Suppressor macrophage treated with lipopolysaccharide for 1 hour (primary cell): Measurements from ENCODE around the gene CELF4.

Experiments used
- DNase-seq, 3 donors: peaks; one replicate each; pipeline ENCODE4 v3.0.0-alpha.2; 2020 to 2022

The CELF4 gene

GRCh38 chr18:37565101-37565976 is at the start of gene CELF4:
CELF4 (minus strand) TSS chr18:37565798.
- peak in 1 of 3 donors; percentile 8 for DNase-seq

DNA sequence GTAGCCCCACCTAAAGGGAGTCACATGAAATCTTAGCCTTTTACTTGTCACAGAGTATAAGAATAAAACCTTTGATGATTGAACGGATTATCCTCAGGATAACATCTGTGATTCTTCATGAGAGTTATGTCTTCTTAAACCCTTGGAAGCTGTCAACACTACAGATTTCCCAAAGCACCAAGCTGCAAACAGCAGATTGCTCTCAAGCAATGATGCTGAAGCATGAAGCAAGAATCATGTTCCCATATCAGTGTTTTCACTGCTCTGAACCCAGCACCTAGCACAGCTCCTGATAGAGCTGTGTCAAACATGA is 47.6 kb upstream of the CELF4 start:
- DNase-seq: no peak

- DNase-seq: no peak
These were observed 47.1 kb upstream of the CELF4 start for GRCh38 chr18:37612524-37613252.

DNA sequence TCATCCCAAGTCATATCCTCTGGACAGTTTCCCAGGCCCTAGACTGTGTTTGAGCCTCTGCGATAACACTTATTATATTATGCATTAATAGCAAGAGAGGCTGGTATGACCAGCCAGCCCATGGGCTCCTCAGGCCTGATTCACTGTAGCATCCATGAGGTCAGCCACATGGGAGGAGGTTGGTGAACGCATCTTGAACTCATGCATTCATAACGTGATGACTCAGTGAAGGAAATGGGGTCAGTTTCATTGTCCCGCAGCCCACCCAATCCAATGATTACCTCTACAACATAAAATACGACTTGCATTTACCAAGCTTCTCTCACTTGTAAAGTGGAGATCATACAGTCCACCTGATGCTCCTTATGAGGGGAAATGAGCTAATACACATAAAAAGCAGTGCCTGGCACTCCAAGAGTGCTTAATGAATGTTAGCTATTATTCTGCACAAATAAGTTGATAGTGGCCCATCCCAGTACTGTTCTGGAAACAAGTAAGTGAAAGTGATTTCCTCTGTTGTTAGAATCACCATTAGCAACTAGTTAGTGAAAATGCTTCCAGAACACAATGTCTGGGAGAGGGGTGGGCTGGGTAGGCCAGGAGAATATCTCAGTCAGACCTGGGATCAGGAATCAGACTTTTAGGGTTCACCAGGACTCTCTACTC is 46.1 kb upstream of the CELF4 start:
- DNase-seq: no peak

GRCh38 chr18:37608876-37609275 is 43.3 kb upstream of the CELF4 start:
- no peak for DNase-seq

- no peak for DNase-seq
These were observed 41.7 kb upstream of the CELF4 start for GRCh38 chr18:37607281-37607680.

- no peak for DNase-seq
These were observed 38.4 kb upstream of the CELF4 start for GRCh38 chr18:37604032-37604431.

DNA sequence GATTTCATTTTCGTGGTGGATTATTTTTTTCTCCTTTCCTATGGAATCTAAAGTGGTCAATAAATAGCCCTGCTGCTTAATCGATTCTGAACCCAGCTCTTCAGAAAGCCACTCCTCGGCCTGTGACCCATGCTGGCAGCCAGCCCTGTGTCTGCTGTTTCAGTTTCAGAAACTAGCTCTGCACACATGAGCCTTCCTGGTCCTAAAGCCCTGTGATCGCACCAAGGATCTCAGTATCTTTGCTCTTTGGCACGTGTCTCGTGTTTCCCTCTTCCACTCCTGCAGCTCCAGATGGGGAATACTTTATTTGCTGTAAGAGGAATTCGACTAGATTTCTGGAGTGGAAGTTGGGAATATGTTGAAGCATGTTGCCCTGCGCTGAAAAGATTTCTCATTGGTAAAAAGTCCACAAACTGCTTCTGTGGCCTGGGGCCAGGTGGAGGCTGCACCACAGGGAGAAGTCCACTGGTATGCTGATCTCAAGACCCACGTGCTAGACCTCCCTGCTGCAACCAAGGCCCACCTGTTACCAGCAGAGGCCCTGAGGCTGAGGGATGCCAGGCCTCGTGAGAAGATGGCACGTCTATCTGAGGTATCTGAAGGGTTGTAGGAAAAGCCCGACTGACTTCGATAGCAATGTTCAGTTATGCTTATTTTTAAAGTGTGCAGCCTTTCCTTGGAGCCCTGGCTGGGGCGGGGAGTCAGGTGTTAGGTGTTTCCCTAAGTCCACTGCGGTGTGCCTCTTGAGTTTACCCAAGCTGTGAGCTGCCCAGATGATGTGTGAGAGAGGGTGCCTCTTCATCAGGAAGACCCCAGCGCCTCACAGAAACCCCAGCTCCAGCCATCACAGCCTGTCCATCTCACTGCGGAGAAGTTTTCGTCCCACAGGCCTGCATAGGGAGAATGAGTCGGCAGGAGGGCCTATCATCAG is 33.6 kb upstream of the CELF4 start:
- DNase-seq: no peak

GRCh38 chr18:37598396-37598795 is 32.8 kb upstream of the CELF4 start:
- DNase-seq: no peak

DNA sequence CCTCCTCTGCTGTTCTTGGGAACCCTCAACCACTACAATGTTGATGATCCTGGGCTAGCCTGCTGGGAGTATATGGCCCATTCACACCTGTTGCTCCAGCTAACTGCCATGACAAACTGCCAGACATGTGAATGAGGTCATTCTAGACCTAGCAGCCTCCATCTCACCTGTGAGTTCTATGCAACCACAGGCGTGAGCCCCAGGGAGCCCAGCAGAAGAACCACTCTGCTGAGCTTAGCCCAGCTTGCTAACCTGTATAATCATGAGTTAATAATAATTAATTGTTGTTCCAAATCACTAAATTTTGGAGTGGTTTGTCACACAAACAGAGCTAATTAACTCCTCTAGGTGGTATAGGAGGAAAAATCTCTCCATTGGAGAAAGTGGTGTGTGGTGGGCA is 24.7 kb upstream of the CELF4 start:
- no peak for DNase-seq

- no peak for DNase-seq
These were observed 22.7 kb upstream of the CELF4 start for GRCh38 chr18:37588289-37588688.

- DNase-seq: no peak
These were observed 21.1 kb upstream of the CELF4 start for GRCh38 chr18:37586656-37587225.

GRCh38 chr18:37584952-37585695 is 19.5 kb upstream of the CELF4 start:
- DNase-seq: no peak

GRCh38 chr18:37584217-37584616 is 18.6 kb upstream of the CELF4 start:
- no peak for DNase-seq

- no peak for DNase-seq
These were observed 16.7 kb upstream of the CELF4 start for GRCh38 chr18:37582261-37582660.

DNA sequence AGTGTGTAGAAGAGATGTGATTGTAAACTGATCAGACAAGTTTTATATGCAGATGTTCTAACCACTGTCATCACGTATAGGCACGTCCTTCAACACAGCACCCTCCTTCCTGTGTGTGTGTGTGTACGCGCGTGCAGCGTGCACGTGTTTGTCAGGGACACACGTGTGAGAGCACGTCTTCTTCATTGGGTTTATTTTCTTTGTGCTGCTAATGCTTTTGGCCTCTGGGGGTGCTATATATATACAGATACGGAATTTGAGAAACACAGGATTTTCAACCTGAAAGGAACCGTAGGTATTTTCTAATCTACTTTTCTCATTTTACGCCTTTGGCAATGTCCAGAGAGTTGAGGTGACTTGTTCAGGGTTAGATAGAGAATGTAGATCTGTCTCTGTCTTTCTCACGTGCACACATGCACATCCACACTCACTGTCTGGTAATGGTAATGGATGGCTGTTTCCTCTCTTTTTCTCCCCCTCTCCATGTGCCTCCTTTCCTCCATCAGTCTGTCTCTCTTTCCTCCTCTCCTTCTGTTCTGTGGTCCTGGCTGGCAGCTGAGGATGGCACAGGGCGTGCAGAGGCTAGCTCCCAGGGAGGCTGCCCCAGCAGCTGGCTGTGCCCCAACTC is 13.4 kb upstream of the CELF4 start:
- DNase-seq: peak; percentile 7 to 19 (median 9)

- DNase-seq: no peak
These were observed 12.6 kb upstream of the CELF4 start for GRCh38 chr18:37578182-37578678.

GRCh38 chr18:37577051-37577611 is 11.5 kb upstream of the CELF4 start:
- DNase-seq: no peak

GRCh38 chr18:37575646-37576045 is 10.0 kb upstream of the CELF4 start:
- DNase-seq: no peak

- DNase-seq: no peak
These were observed 8.5 kb upstream of the CELF4 start for GRCh38 chr18:37574113-37574512.

GRCh38 chr18:37572736-37573135 is 7.1 kb upstream of the CELF4 start:
- DNase-seq: no peak
